Bronchial epithelial cell (primary cell): Measurements from ENCODE around the gene HNRNPM. TPM values are rescaled to one million over a fixed set of nuclear protein-coding genes. Genes with fewer than 3 reads are reported as not detected.

Source experiments
- DNase-seq: peaks from one replicate; pipeline ENCODE4 v3.0.0-alpha.2; 2010; ENCODE audit warnings: low read depth
- FAIRE-seq: peaks from 2 replicates; lab custom pipeline; 2011; peaks lifted over from hg19 to GRCh38; lab: Jason Lieb, UNC
- H3K27me3 ChIP-seq: 2 replicates; pipeline ENCODE4 v1.5.1; 2011; ENCODE audit warnings: low read length; ENCODE audit not compliant: control insufficient read depth, insufficient read depth
- H3K36me3 ChIP-seq: 2 replicates; pipeline ENCODE4 v1.5.1; 2011; ENCODE audit warnings: low read length; ENCODE audit not compliant: control insufficient read depth, insufficient read depth
- H3K4me3 ChIP-seq: 2 replicates; pipeline ENCODE4 v1.5.1; 2011; ENCODE audit warnings: mild to moderate bottlenecking, low read depth, low read length, control low read depth
- total RNA-seq: library from RNA; depleted of rRNA; stranded (reverse); fragments of >200 nt; gene quantifications from 2 replicates; pipeline ENCODE4 v1.2.1, GENCODE V29; 2014
- TF ChIP-seq, protein P1 (sequence below): IDR thresholded peaks from 2 replicates; pipeline ENCODE4 v1.5.1; 2011; ENCODE audit warnings: mild to moderate bottlenecking, moderate library complexity, low read length, control low read depth, inconsistent platforms; ENCODE audit not compliant: insufficient read depth, severe bottlenecking

The HNRNPM gene
- total RNA-seq, 1 donor from 2014 or later = 53.4 TPM

DNA sequence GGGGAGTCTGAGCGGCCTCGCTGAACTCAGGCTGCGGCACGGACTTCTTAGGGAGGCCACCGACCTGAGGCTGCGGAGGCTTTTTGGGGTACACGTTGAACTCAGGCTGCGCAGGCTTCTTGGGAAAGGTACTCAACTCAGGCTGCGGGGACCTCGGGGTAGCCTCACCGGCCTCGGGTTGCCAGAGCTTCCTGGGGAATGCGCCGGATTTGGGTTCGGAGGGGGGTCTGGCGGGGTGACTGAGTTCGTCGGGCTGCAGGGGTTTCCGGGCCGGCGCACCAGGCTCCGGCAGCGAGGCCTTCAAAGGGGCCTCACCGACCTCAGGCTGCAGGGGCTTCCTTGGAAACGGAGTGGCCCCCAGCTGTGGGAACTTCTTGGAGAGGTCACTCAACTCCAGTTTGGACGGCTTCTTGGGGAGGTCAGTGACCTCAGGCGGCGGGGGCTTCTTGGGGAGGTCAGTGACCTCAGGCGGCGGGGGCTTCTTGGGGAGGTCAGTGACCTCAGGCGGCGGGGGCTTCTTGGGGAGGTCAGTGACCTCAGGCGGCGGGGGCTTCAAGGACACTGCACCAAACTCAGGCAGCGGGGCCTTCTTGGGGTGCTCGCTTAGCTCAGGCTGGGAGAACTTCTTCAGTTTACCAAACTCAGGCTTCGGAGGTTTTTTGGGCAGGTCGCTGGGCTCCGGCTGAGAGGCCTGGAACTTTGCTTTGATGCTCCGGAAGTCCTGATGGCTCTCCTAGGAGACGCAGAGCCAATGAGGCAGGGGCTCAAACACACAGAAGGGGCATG, 54.5 kb downstream of the HNRNPM start:
- Histone ChIP-seq H3K27me3 (no peaks in the 10 kb centered on the region), H3K4me3 (no peak overlapping the region), H3K36me3 (no peaks in the 10 kb centered on the region)
- DNase-seq = no peak
- TF ChIP-seq, protein P1, sequence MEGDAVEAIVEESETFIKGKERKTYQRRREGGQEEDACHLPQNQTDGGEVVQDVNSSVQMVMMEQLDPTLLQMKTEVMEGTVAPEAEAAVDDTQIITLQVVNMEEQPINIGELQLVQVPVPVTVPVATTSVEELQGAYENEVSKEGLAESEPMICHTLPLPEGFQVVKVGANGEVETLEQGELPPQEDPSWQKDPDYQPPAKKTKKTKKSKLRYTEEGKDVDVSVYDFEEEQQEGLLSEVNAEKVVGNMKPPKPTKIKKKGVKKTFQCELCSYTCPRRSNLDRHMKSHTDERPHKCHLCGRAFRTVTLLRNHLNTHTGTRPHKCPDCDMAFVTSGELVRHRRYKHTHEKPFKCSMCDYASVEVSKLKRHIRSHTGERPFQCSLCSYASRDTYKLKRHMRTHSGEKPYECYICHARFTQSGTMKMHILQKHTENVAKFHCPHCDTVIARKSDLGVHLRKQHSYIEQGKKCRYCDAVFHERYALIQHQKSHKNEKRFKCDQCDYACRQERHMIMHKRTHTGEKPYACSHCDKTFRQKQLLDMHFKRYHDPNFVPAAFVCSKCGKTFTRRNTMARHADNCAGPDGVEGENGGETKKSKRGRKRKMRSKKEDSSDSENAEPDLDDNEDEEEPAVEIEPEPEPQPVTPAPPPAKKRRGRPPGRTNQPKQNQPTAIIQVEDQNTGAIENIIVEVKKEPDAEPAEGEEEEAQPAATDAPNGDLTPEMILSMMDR = no peak
- no peak for FAIRE-seq

DNA sequence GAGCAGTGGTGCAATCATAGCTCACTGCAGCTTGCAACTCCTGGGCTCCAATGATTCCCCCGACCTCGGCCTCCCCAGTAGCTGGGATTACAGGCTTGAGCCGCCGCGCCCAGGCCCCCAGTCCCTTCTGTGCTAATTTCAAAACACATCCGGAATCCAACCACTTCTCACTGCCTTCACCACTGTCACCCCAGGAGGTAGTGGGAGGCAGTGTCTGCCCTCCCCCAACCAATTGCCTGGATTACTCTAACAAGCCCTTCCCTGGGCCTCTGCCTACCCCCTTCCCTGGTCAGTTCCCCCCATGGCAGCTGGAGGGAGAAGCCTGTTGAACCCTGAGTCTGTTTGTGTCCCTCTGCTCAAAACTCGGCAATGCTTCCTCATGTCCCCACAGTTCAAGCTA, 55.4 kb downstream of the HNRNPM start:
- Histone ChIP-seq H3K36me3 (no peaks in the 10 kb centered on the region), H3K27me3 (no peaks in the 10 kb centered on the region), H3K4me3 (no peak overlapping the region)
- no peak for DNase-seq
- no peak for FAIRE-seq
- TF ChIP-seq, protein P1 = no peak

DNA sequence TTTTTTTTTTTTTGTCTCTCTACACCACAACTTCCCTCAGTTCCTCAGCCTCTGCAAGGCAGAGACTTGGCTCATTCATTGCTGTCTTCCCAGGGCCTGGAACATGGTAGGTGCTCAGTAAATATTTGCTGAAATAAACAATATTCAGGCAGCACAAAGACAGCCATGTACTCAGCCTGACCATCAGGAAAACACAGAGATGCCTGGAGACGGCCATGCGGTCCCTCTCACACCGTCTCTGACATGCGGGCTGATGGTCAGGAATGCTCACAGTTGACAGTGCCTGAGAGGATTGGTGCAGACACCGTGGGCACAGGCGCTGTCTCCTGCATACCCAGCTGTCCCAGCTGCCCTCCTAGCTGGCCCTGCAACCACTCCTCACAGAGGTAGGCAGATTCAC, 56.7 kb downstream of the HNRNPM start:
- DNase-seq (no peak), FAIRE-seq (no peak)
- no peak overlapping the region for H3K4me3 ChIP-seq
- TF ChIP-seq, protein P1 = no peak
- H3K36me3 ChIP-seq = no peaks in the 10 kb centered on the region
- H3K27me3 ChIP-seq = no peaks in the 10 kb centered on the region

DNA sequence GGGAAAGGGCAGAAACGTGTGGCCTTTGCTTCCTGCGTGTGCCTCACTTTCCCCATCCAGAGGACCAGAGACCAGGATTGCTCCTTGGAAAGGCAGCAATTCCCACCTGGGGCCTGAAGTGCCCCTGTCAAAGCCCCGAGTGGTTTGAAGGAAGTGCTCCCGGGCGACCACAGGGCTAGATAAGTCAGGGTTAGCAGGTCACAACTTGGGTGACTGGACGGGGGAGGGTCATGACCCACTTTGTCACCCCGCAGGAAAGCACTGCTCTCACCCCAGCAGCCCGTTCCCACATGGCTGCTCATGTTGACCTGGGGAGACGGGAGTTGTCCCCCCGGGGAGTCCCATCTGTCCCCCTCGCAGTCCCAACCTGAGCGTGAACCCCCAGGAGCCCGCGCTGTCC, 57.2 kb downstream of the HNRNPM start:
- Histone ChIP-seq H3K36me3 (no peaks in the 10 kb centered on the region), H3K27me3 (no peaks in the 10 kb centered on the region), H3K4me3 (no peak overlapping the region)
- no peak for DNase-seq
- TF ChIP-seq, protein P1 = no peak
- no peak for FAIRE-seq

DNA sequence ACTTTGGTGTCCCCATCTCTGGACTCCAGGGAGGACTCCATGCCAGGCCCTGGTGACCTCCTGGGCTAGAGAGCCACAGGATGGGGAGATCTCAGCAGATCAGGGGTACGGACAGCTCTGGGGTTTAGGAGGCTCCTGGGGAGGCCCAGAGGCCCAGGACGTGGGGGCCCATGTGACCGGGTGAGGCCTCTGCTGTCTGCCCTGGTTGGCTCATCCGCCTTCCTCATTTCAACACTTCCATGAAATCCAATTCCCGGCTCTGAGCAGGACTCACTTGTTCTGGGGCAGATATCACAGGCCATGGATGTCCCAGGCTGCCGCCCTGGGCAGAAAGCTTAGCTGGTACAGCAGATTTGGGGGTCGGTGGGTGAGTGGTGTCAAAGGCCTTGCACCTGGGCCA, 58.7 kb downstream of the HNRNPM start:
- FAIRE-seq = no peak
- no peaks in the 10 kb centered on the region for H3K27me3 ChIP-seq
- DNase-seq = no peak
- TF ChIP-seq, protein P1 = no peak
- H3K36me3 ChIP-seq = no peaks in the 10 kb centered on the region
- no peak overlapping the region for H3K4me3 ChIP-seq

DNA sequence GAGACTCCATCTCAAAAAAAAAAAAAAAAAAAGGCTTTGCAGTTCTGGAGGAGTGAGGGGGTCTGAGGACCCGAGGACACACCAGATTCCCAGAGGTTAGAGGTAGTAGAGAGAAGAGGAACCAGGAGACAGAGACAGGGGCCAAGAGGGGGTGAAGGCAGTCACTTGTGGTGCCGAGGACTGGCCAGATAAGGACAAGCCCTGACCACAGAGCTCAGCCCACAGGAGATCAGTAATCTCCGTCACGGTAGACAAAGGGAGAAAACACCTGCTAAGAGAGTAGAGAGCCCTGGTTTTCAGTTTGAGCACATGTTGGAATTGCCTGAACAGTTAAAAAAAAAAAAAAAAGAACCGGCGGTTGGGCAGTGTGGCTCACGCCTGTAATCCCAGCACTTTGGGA, 59.4 kb downstream of the HNRNPM start:
- Histone ChIP-seq H3K27me3 (no peaks in the 10 kb centered on the region), H3K4me3 (no peak overlapping the region), H3K36me3 (no peaks in the 10 kb centered on the region)
- FAIRE-seq = no peak
- DNase-seq = no peak
- TF ChIP-seq, protein P1 = no peak
